ENCODE data around the gene NAE1.

GRCh38 chr16:66800856-66801255 lies 29.9 kb downstream of the NAE1 start:
- no peak for TF ChIP-seq MAX (IDR thresholded peaks at IDR 0.05; ENCODE audit: low read depth, low read length)
- TF ChIP-seq, protein P1, sequence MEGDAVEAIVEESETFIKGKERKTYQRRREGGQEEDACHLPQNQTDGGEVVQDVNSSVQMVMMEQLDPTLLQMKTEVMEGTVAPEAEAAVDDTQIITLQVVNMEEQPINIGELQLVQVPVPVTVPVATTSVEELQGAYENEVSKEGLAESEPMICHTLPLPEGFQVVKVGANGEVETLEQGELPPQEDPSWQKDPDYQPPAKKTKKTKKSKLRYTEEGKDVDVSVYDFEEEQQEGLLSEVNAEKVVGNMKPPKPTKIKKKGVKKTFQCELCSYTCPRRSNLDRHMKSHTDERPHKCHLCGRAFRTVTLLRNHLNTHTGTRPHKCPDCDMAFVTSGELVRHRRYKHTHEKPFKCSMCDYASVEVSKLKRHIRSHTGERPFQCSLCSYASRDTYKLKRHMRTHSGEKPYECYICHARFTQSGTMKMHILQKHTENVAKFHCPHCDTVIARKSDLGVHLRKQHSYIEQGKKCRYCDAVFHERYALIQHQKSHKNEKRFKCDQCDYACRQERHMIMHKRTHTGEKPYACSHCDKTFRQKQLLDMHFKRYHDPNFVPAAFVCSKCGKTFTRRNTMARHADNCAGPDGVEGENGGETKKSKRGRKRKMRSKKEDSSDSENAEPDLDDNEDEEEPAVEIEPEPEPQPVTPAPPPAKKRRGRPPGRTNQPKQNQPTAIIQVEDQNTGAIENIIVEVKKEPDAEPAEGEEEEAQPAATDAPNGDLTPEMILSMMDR (IDR thresholded peaks at IDR 0.05; ENCODE audit: low read depth, low read length) = no peak

Measured in NB4 (cell line).